HepG2 (cell line): Measurements from ENCODE around the gene PUS1. TPM values are rescaled to one million over a fixed set of nuclear protein-coding genes. Genes with fewer than 3 reads are reported as not detected.

Experiments
- ARID3A ChIP-seq: IDR thresholded peaks from 2 replicates; pipeline ENCODE4 v1.6.1; 2012; ENCODE audit warnings: low read depth, low read length, improper control_type of control experiment
- CENPT ChIP-seq: sonication (generic); formaldehyde crosslinking; IDR thresholded peaks from 2 replicates; pipeline ENCODE4 v1.8.0; 2022; ENCODE audit warnings: low read depth, mild to moderate bottlenecking, moderate library complexity, missing genetic modification reagents
- FOXC1 ChIP-seq: sonication (generic); formaldehyde crosslinking; IDR thresholded peaks from 2 replicates; pipeline ENCODE4 v1.8.0; 2022; ENCODE audit warnings: mild to moderate bottlenecking, missing genetic modification reagents, borderline replicate concordance
- HNRNPK ChIP-seq: fragments of 200-400 bp; formaldehyde crosslinking; IDR thresholded peaks from 2 replicates; pipeline ENCODE4 v1.6.1; 2018; ENCODE audit warnings: low read length, low read depth, moderate library complexity, mild to moderate bottlenecking; ENCODE audit not compliant: poor library complexity, severe bottlenecking
- IRF1 ChIP-seq: sonication (generic); formaldehyde crosslinking; IDR thresholded peaks from 2 replicates; pipeline ENCODE4 v1.4.0; 2020; ENCODE audit warnings: low read depth, mild to moderate bottlenecking, missing genetic modification reagents
- MTF2 ChIP-seq: sonication (generic); formaldehyde crosslinking; IDR thresholded peaks from 2 replicates; pipeline ENCODE4 v1.5.0; 2020; ENCODE audit warnings: missing genetic modification reagents, borderline replicate concordance
- NCOA5 ChIP-seq: sonication (generic); formaldehyde crosslinking; IDR thresholded peaks from 2 replicates; pipeline ENCODE4 v1.4.0; 2020; ENCODE audit warnings: missing genetic modification reagents
- NR1H2 ChIP-seq: sonication (generic); formaldehyde crosslinking; IDR thresholded peaks from 2 replicates; pipeline ENCODE4 v1.8.1; 2022; ENCODE audit warnings: low read depth, missing genetic modification reagents, borderline replicate concordance
- RFX5 ChIP-seq: IDR thresholded peaks from 2 replicates; pipeline ENCODE4 v1.6.1; 2011; ENCODE audit warnings: low read depth, low read length, improper control_type of control experiment
- ZBTB8A ChIP-seq: sonication (generic); formaldehyde crosslinking; IDR thresholded peaks from 2 replicates; pipeline ENCODE4 v1.4.0; 2020; ENCODE audit warnings: mild to moderate bottlenecking, low read depth, missing genetic modification reagents, borderline replicate concordance
- ZFP1 ChIP-seq: IDR thresholded peaks from 2 replicates; pipeline ENCODE4 v1.6.1; 2016
- ZNF142 ChIP-seq: sonication (generic); formaldehyde crosslinking; IDR thresholded peaks from 2 replicates; pipeline ENCODE4 v1.4.0; 2020; ENCODE audit warnings: missing genetic modification reagents
- ZNF451 ChIP-seq: sonication (generic); formaldehyde crosslinking; IDR thresholded peaks from 2 replicates; pipeline ENCODE4 v1.5.0; 2020; ENCODE audit warnings: mild to moderate bottlenecking, missing genetic modification reagents
- ZNF552 ChIP-seq: sonication (generic); formaldehyde crosslinking; IDR thresholded peaks from 2 replicates; pipeline ENCODE4 v1.9.0; 2022; ENCODE audit warnings: missing genetic modification reagents, mild to moderate bottlenecking, borderline replicate concordance
- polyA plus RNA-seq, 8 experiments: library from polyadenylated mRNA; depleted of rRNA in 3 of 8; stranded (reverse) in 7 of 8; unstranded in 1 of 8; fragments of >200 nt; fragmentation: Illumina TruSeq in 4 of 8; extraction: Trizol in 4 of 8; gene quantifications; 2 replicates each; pipeline versions ENCODE4 v1.2.1 to v1.2.3, GENCODE V29; 2011 to 2016; ENCODE audit warnings: low read depth in 4 of 8, missing spikeins in 1 of 8, mixed read lengths in 1 of 8; ENCODE audit not compliant: insufficient read depth in 1 of 8
- total RNA-seq, 5 experiments: library from RNA; depleted of rRNA; stranded (reverse); fragments of >200 nt; fragmentation: Illumina TruSeq; extraction: Trizol; gene quantifications; 2 replicates each; pipeline ENCODE4 v1.2.3, GENCODE V29; 2016; ENCODE audit warnings: low read depth in 1 of 5

PUS1 gene
- total and polyA plus RNA-seq, 2 of the 13 experiments (the other 11 are each of a cell fraction or from before 2014, with no cell fraction given): 19.2 to 24.7 TPM

GRCh38 chr12:131914179-131914702 lies 14.8 kb upstream of the PUS1 start (continued):
- TF ChIP-seq ZNF142 (CRISPR knock-in tag) (no peak), ZNF552 (no peak), ZNF451 (CRISPR knock-in tag) (no peak), ZBTB8A (CRISPR knock-in tag) (no peak), CENPT (CRISPR knock-in tag) (no peak), RFX5 (no peak), HNRNPK (no peak), FOXC1 (CRISPR knock-in tag) (no peak), NCOA5 (CRISPR knock-in tag) (no peak), MTF2 (CRISPR knock-in tag) (no peak), NR1H2 (CRISPR knock-in tag) (no peak), ZFP1 (CRISPR knock-in tag) (no peak), ARID3A (no peak), IRF1 (CRISPR knock-in tag) (no peak)
